ENCODE measurements around the gene ST8SIA6.
"Not testable (repeated sequence)": the region's sequence is repeated elsewhere in the genome, so short reads cannot be mapped to it uniquely, and the experiment has no call there.

The ST8SIA6 gene

GRCh38 chr10:17340144-17340829 is 114.1 kb downstream of the ST8SIA6 start:
- no peak for DNase-seq

DNA sequence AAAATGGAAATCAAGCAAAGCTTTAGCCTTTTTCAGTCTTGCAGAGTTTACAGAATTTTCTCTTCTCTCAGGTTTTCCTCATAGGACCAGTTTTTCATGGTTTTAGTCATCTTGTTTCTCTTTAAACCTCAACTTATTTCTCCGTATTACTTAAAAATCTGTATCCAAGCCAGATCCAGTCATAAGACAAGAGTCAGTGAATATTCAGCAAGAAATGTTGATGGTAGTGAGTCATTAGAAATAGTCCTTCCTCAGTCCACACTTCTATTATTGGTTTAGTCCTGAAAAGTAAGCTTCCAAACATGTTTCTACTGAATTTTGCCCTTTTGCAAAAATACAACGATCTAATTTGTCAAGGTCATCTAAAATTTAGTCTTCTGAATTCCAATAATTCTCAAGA is 119.3 kb downstream of the ST8SIA6 start:
- no peak for DNase-seq

DNA sequence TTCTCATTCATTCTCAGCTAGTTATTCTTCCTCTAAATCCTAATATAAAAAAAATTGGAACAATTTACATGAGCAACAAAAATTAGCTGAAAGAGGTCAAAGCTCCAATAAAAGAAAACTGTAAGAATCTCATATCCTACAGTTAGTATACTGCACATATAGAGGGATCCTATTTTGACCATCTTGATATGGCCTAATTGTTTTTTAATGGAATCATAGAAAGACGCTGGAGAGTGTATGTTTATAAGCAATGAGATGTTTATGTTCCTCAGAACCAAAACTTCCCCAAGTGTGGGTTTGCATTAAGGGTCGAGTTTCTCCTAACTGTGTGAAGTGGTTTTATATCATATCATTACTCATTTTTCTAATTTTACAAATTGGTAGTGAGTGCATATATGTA is 123.9 kb downstream of the ST8SIA6 start:
- DNase-seq: no peak

DNA sequence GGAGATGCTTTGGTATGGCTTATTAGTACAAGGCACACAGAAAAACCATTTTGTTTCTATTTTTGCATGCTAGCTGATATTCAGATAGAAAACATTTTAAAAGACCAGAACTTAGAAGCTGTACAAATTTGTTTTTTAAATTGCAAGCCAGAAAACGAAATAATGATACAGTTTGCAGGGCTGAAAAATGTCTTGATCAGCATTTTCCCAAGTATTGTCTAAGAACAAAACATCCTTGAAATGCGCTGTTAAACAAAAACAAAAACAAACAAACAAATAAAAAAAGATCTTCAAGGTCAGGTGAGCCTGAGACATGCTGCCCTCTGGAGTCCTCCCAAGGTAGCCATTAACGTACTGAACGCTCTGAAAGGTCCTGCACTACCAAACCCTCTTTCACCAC is 128.0 kb downstream of the ST8SIA6 start:
- DNase-seq: no peak

DNA sequence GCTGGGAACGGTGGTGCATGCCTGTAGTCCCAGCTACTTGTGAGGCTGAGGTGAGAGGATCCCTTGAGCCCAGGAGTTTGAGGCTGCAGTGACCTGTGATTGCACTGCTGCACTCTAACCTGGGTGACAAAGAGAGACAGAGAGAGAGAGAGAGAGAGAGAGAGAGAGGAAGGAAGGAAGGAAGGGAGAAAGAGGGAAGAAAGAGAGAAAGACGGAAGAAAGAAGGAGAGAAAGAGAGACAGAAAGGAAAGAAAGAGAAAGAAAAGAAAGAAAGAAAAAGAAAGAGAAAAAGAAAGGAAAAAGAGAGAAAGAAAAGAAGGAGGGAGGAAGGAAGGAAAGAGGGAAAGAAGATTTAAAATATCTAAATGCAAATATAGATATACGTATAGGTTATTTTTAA is 132.4 kb downstream of the ST8SIA6 start:
- not testable (repeated sequence) for DNase-seq

- DNase-seq: no peak
These were observed 137.8 kb downstream of the ST8SIA6 start for GRCh38 chr10:17316488-17317170.

DNA sequence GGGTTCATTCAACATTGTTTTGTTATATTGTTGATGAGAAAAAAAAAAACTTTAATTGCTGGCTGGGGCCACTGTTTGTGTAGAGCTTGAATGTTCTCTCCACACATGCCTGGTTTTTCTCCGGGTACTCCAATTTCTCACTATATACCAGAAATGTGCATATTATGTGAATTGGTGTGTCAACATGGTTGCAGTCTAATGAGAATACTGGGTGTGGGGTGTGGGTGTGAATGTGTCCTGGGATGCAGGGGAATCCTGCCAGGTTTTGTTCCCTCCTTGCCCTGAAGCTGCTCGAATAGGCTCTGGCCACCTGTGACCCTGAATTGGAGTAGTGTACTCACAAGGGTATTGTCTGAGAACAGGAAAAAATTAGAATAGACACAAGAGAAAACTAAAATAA is 145.0 kb downstream of the ST8SIA6 start:
- DNase-seq: no peak

GRCh38 chr10:17307123-17307522 is 147.3 kb downstream of the ST8SIA6 start:
- no peak for DNase-seq

- no peak for DNase-seq
These were observed 162.0 kb downstream of the ST8SIA6 start for GRCh38 chr10:17292375-17292774.

DNA sequence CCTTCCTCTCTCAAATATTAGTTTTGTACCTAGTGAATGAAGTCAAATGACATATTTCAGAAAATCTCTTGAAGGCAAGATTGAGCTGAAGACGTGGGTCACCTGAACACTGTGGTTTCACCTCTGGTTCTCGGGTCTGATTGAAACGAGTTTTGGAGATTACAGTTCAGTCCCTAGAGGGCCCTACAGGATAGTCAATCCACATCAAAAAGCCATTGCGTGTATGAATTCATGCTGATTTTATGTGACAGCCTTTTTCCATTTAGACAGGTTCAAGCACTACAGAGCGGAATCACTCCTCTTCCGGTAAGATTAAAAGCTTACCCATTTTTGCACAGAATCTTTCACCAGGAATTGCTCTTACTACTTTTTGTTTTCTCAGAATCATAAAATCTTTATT is 164.2 kb downstream of the ST8SIA6 start:
- DNase-seq: no peak

- no peak for DNase-seq
These were observed 164.6 kb downstream of the ST8SIA6 start for GRCh38 chr10:17289763-17290162.

- DNase-seq: no peak
These were observed 167.5 kb downstream of the ST8SIA6 start for GRCh38 chr10:17286562-17287550.

- no peak for DNase-seq
These were observed 172.1 kb downstream of the ST8SIA6 start for GRCh38 chr10:17282311-17282710.

DNA sequence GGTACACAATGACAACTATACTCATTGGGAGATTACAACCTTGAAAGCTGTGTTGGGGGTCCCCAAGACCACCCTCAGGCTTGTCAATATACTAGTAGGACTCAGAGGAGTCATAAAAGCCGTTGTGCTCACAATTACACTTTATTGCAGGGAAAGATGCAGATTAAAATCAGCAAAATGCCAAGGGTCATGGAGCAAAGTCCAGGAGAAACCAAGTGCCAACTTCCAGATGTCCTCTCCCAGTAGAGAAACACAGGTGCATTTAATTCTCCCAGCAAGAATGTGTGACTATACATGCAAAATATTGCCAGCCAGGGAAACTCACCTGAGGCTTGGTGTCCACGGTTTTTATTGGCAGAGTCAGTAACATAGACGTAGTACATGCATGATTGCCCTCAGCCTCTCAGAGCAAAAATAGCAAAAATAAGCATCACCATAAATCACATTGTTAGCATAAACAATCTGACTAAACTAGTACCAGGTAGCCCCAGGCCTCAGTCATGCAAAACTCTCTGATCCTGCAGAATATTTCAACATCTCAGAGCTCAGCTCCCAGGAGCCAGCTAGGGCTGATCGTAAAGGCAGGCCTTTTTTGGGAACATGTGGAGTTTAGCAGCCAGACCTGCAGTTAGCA is 175.7 kb downstream of the ST8SIA6 start:
- DNase-seq: no peak

GRCh38 chr10:17276756-17277424 is 177.5 kb downstream of the ST8SIA6 start:
- no peak for DNase-seq

GRCh38 chr10:17273403-17273802 is 181.0 kb downstream of the ST8SIA6 start:
- DNase-seq: no peak

DNA sequence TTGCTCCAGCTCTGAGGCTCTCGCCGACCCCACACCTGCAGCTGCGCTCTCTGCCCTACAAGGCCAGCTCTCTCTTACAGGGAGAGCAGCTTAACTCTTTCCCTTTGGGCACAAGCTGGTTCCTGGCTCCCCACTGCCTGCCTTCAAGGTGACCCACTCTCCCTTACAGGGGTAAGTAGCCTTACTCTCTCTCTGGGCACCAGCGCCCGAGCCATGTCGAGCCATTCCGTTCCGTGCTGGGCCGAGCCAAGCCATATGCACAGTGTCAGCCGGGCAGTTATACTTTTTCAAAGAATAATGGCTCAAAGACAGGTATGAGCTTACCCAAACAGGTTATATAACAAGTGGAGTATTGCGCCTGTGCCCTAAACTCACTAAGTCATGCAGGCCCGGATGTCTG is 181.7 kb downstream of the ST8SIA6 start:
- no peak for DNase-seq

Data from CD4-positive, alpha-beta T cell treated with Interleukin-15 for 1 hour (primary cell).